SK-N-SH (cell line): ENCODE measurements around the gene ARHGAP26. TPM values are rescaled to one million over a fixed set of nuclear protein-coding genes. Genes with fewer than 3 reads are reported as not detected.

Experiments used
- CTCF ChIA-PET: fragments of 300-600, 350-600 bp; formaldehyde crosslinking; extraction: SDS; loops from one replicate; lab custom pipeline; 2021; lab: Yijun Ruan, JAX
- POLR2A ChIA-PET: fragments of 350-600 bp; sonication (Branson Sonifier 250); formaldehyde crosslinking; extraction: SDS; loops from one replicate; lab custom pipeline; 2020; ENCODE audit warnings: antibody characterized with exemption, inconsistent platforms; lab: Yijun Ruan, JAX
- DNase-seq: peaks from one replicate; pipeline ENCODE4 v3.0.0; 2012
- H2AFZ ChIP-seq: fragments of 200-600 bp; sonication (generic); 2 replicates; pipeline ENCODE4 v1.8.1; 2016; ENCODE audit warnings: antibody characterized with exemption, mild to moderate bottlenecking, low read depth
- H3F3A ChIP-seq: fragments of 200-600 bp; sonication (generic); replicated peaks from 2 replicates; pipeline ENCODE3; 2016; ENCODE audit warnings: antibody characterized with exemption, mild to moderate bottlenecking; ENCODE audit not compliant: insufficient read depth
- H3K27ac ChIP-seq, 2 experiments: fragments of 200-500 bp in 1 of 2; fragments of 200-600 bp in 1 of 2; sonication (Bioruptor generic) in 1 of 2; sonication (generic), shearing (Covaris generic) in 1 of 2; 2 replicates each; pipeline versions ENCODE4 v1.5.1 to v1.6.1; 2014 to 2016; ENCODE audit warnings: low read depth in 2 of 2, inconsistent platforms in 1 of 2, low read length in 1 of 2, mild to moderate bottlenecking in 1 of 2, mixed read lengths in 1 of 2
- H3K27me3 ChIP-seq: fragments of 200-600 bp; sonication (generic), shearing (Covaris generic); 2 replicates; pipeline ENCODE4 v1.6.1; 2016; ENCODE audit warnings: mixed run types; ENCODE audit not compliant: insufficient read depth
- H3K36me3 ChIP-seq, 2 experiments: fragments of 200-500 bp in 1 of 2; fragments of 200-600 bp in 1 of 2; sonication (Bioruptor generic) in 1 of 2; sonication (generic) in 1 of 2; replicated peaks in 1 of 2; 2 replicates each; pipeline versions ENCODE3 to v1.5.1; 2014 to 2016; ENCODE audit warnings: low read length in 1 of 2, mild to moderate bottlenecking in 1 of 2; ENCODE audit not compliant: insufficient read depth in 2 of 2, control insufficient read depth in 1 of 2
- H3K4me1 ChIP-seq, 2 experiments: fragments of 200-500 bp in 1 of 2; fragments of 200-600 bp in 1 of 2; sonication (Bioruptor generic) in 1 of 2; sonication (generic), shearing (Covaris generic) in 1 of 2; 2 replicates each; pipeline versions ENCODE4 v1.5.1 to v1.6.1; 2014 to 2016; ENCODE audit warnings: low read depth in 1 of 2, low read length in 1 of 2, mixed run types in 1 of 2; ENCODE audit not compliant: insufficient read depth in 2 of 2, control insufficient read depth in 1 of 2
- H3K4me2 ChIP-seq: fragments of 200-600 bp; sonication (generic), shearing (Covaris generic); 2 replicates; pipeline ENCODE4 v1.6.1; 2017; ENCODE audit warnings: mixed run types
- H3K4me3 ChIP-seq, 2 experiments: fragments of 200-500 bp in 1 of 2; fragments of 200-600 bp in 1 of 2; sonication (Bioruptor generic) in 1 of 2; sonication (generic), shearing (Covaris generic) in 1 of 2; 2 replicates each; pipeline versions ENCODE4 v1.5.1 to v1.8.1; 2014 to 2016; ENCODE audit warnings: low read depth in 2 of 2, inconsistent platforms in 1 of 2, low read length in 1 of 2, mild to moderate bottlenecking in 1 of 2, mixed read lengths in 1 of 2, moderate library complexity in 1 of 2
- H3K79me2 ChIP-seq: fragments of 200-600 bp; sonication (generic); 2 replicates; pipeline ENCODE4 v1.8.1; 2017; ENCODE audit warnings: mild to moderate bottlenecking; ENCODE audit not compliant: insufficient read depth
- H3K9ac ChIP-seq: fragments of 200-600 bp; sonication (generic); 2 replicates; pipeline ENCODE4 v1.6.1; 2017; ENCODE audit warnings: mixed run types
- H3K9me2 ChIP-seq: fragments of 200-600 bp; sonication (generic); 2 replicates; pipeline ENCODE4 v1.6.1; 2017; ENCODE audit warnings: mixed run types
- H3K9me3 ChIP-seq: fragments of 200-600 bp; sonication (generic); 2 replicates; pipeline ENCODE4 v1.6.1; 2017; ENCODE audit warnings: mixed run types, mild to moderate bottlenecking, moderate library complexity
- H4K20me1 ChIP-seq: fragments of 200-600 bp; sonication (generic); 2 replicates; pipeline ENCODE4 v1.6.1; 2017; ENCODE audit warnings: mild to moderate bottlenecking, mixed run types; ENCODE audit not compliant: insufficient read depth
- CHD2 ChIP-seq: fragments of 150-350 bp; IDR thresholded peaks from 2 replicates; pipeline ENCODE4 v1.6.1; 2018; ENCODE audit warnings: low read length; ENCODE audit not compliant: partially characterized antibody
- ELF1 ChIP-seq: IDR thresholded peaks from 2 replicates; pipeline ENCODE4 v1.4.0; 2012
- FOXM1 ChIP-seq: IDR thresholded peaks from 2 replicates; pipeline ENCODE4 v1.4.0; 2012; ENCODE audit warnings: low read depth, mild to moderate bottlenecking
- MAX ChIP-seq: IDR thresholded peaks from 2 replicates; pipeline ENCODE4 v1.4.0; 2012; ENCODE audit warnings: low read depth
- MEF2A ChIP-seq: IDR thresholded peaks from 2 replicates; pipeline ENCODE4 v1.4.0; 2012; ENCODE audit warnings: low read depth, borderline replicate concordance
- NFIC ChIP-seq: IDR thresholded peaks from 2 replicates; pipeline ENCODE4 v1.4.0; 2012; ENCODE audit warnings: borderline replicate concordance
- PBX3 ChIP-seq: IDR thresholded peaks from 2 replicates; pipeline ENCODE4; 2012
- POLR2AphosphoS5 ChIP-seq: IDR thresholded peaks from 2 replicates; pipeline ENCODE4 v1.6.1; 2012; ENCODE audit warnings: low read depth, low read length
- RAD21 ChIP-seq: IDR thresholded peaks from 2 replicates; pipeline ENCODE4 v1.6.1; 2012; ENCODE audit warnings: mild to moderate bottlenecking, low read length
- RXRA ChIP-seq: IDR thresholded peaks from 2 replicates; pipeline ENCODE4 v1.4.0; 2012; ENCODE audit warnings: low read depth, mild to moderate bottlenecking, borderline replicate concordance
- TAF1 ChIP-seq: IDR thresholded peaks from 2 replicates; pipeline ENCODE4 v1.6.1; 2012; ENCODE audit warnings: low read depth, mild to moderate bottlenecking, low read length, moderate library complexity, borderline replicate concordance
- ZBTB33 ChIP-seq: IDR thresholded peaks from 2 replicates; pipeline ENCODE4 v1.4.0; 2012; ENCODE audit warnings: low read depth, borderline replicate concordance
- WGBS: methylation state at CpG from one replicate; pipeline ENCODE4 v1.1.6; 2017; ENCODE audit warnings: low lambda C conversion rate; 5-methylcytosine and 5-hydroxymethylcytosine counted together
- polyA plus RNA-seq, 3 experiments: library from polyadenylated mRNA; depleted of rRNA; stranded (reverse); fragments of >200 nt; gene quantifications; 2 replicates each; pipeline ENCODE4 v1.2.3, GENCODE V29; 2012
- TF ChIP-seq, protein P1 (sequence below): fragments of 150-350 bp; IDR thresholded peaks from 2 replicates; pipeline ENCODE4 v1.6.1; 2017; ENCODE audit warnings: antibody characterized with exemption, low read length, low read depth, borderline replicate concordance

The ARHGAP26 gene
- polyA plus RNA-seq, 1 of the 3 experiments (the other 2 are of a cell fraction): 6.1 TPM

GRCh38 chr5:143119291-143119769 lies 349.2 kb downstream of the ARHGAP26 start (continued):
- TF ChIP-seq ZBTB33 (no peak), ELF1 (no peak), PBX3 (no peak), FOXM1 (no peak), RAD21 (no peak), MEF2A (no peak), POLR2AphosphoS5 (no peak), MAX (no peak), NFIC (no peak)
- TF ChIP-seq, protein P1, sequence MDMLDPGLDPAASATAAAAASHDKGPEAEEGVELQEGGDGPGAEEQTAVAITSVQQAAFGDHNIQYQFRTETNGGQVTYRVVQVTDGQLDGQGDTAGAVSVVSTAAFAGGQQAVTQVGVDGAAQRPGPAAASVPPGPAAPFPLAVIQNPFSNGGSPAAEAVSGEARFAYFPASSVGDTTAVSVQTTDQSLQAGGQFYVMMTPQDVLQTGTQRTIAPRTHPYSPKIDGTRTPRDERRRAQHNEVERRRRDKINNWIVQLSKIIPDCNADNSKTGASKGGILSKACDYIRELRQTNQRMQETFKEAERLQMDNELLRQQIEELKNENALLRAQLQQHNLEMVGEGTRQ: no peak
- TF ChIP-seq, all 33 proteins: peak for 0

DNA sequence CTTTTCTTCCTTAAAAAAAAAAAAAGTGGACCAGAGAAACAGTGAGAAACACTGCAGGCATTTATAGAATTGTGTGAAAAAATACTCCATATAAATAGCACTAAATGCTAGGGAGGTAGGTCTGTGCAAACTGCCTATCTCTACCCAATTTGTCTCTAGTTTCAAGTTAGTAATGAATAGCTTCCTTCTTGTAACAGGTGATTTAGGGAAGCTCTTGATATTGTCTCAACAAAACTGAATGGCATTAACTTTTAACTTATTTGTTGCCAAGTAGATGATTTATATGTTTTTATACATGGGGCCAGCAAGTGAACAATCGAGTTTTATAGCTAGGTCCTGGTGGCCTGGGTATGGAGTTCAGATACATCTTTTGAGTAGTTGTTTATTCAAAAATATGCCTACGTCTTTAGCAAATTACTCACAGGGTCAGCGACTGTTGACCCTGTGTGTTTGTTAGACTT lies 349.7 kb downstream of the ARHGAP26 start:
- Histone ChIP-seq H3F3A (no peaks in the 10 kb centered on the region), H3K4me2 (no peak overlapping the region), H4K20me1 (no peaks in the 10 kb centered on the region), H3K36me3 (peaks cover 0 to 19% of the 10 kb centered on the region in 2 experiments), H3K4me1 (peaks cover 0 to 6% of the 10 kb centered on the region in 2 experiments; a peak in 1 of 4 replicates), H3K79me2 (no peaks in the 10 kb centered on the region), H3K9ac (no peak overlapping the region), H3K9me3 (no peaks in the 10 kb centered on the region), H3K27ac (no peak overlapping the region), H3K9me2 (no peaks in the 10 kb centered on the region), H3K27me3 (no peaks in the 10 kb centered on the region), H2AFZ (no peak overlapping the region), H3K4me3 (no peak overlapping the region)
- no peak for DNase-seq
- 88% methylated on average over 3 of the region's 3 CpGs for WGBS
- TF ChIP-seq TAF1 (no peak), CHD2 (no peak), RXRA (no peak)
- CTCF ChIA-PET: interaction anchor here (1.4 kb wide), 1 partner anchor 13 kb away, joined by 4 read pairs; no protein-coding TSS in a partner anchor
- POLR2A ChIA-PET: no interaction called here
